Measurements from ENCODE around the gene KLHL29.

DNA sequence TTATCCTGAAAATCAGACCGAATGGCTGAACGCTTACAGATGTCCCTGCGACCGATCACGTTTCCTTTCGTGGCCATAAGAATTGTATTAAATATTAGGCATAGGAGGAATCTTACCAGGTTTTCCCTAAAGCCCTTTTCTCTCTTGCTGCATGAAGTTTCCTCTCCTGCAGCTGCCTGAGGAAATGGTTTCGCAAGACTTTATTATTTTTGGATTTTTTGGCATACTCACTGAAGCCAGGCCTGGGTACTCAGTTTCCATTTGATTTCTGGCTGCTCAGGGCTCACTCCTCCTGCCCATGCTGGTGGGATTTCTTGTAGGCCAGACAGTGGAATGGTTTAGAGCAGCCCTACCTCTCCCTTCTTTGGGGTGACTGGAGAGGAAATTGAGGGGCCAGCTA lies 114.0 kb downstream of the KLHL29 start:
- TF ChIP-seq, protein P1, sequence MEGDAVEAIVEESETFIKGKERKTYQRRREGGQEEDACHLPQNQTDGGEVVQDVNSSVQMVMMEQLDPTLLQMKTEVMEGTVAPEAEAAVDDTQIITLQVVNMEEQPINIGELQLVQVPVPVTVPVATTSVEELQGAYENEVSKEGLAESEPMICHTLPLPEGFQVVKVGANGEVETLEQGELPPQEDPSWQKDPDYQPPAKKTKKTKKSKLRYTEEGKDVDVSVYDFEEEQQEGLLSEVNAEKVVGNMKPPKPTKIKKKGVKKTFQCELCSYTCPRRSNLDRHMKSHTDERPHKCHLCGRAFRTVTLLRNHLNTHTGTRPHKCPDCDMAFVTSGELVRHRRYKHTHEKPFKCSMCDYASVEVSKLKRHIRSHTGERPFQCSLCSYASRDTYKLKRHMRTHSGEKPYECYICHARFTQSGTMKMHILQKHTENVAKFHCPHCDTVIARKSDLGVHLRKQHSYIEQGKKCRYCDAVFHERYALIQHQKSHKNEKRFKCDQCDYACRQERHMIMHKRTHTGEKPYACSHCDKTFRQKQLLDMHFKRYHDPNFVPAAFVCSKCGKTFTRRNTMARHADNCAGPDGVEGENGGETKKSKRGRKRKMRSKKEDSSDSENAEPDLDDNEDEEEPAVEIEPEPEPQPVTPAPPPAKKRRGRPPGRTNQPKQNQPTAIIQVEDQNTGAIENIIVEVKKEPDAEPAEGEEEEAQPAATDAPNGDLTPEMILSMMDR (IDR thresholded peaks at IDR 0.05): no peak
- no peak for TF ChIP-seq POLR2A (IDR thresholded peaks at IDR 0.05)
